HepG2 (cell line): ENCODE data around the gene PADI1. TPM values are rescaled to one million over a fixed set of nuclear protein-coding genes. Genes with fewer than 3 reads are reported as not detected.

ENCODE experiments used
- ATAC-seq: fragments of 200-7000 bp; cut with Tn5 transposase; 3 replicates; pipeline ENCODE4 v1.9.1; 2020; ENCODE audit warnings: mild to moderate bottlenecking, moderate library complexity
- BruUV-seq: library from RNA; stranded (reverse); fragments of 400-500 nt; replicated peaks from 2 replicates; lab custom pipeline; 2021; lab: Mats Ljungman, UMichigan
- CTCF ChIA-PET: fragments of 300-600 bp; formaldehyde crosslinking; extraction: SDS; loops from one replicate; lab custom pipeline; 2021; ENCODE audit warnings: low total read pairs, inconsistent platforms, low intra/inter-chr PET ratio; lab: Yijun Ruan, JAX
- POLR2A ChIA-PET: fragments of 350-600 bp; sonication (Branson Sonifier 250); formaldehyde crosslinking; loops from one replicate; lab custom pipeline; 2020; ENCODE audit warnings: antibody characterized with exemption, inconsistent platforms; lab: Yijun Ruan, JAX
- DNase-seq: peaks from one replicate; pipeline ENCODE4 v3.0.0-alpha.2; 2015; ENCODE audit warnings: low spot score
- FAIRE-seq: peaks from 3 replicates; lab custom pipeline; 2011; peaks lifted over from hg19 to GRCh38; lab: Jason Lieb, UNC
- H2AFZ ChIP-seq: one replicate; pipeline ENCODE4 v1.6.1; 2011; ENCODE audit warnings: low read length, inconsistent platforms
- H3K27ac ChIP-seq: fragments of 300-600 bp; 3 replicates; pipeline ENCODE4 v1.8.0; 2011; ENCODE audit warnings: mixed run types, mild to moderate bottlenecking, mixed read lengths, low read length, inconsistent platforms; ENCODE audit not compliant: insufficient read depth; ENCODE audit errors: extremely low read length
- H3K27me3 ChIP-seq, 2 experiments: fragments of 200-600 bp in 1 of 2; 2 replicates in 1 of 2; 3 replicates in 1 of 2; pipeline versions ENCODE4 v1.6.0 to v1.8.0; 2011; ENCODE audit warnings: low read length in 2 of 2, mild to moderate bottlenecking in 2 of 2, moderate library complexity in 2 of 2, inconsistent platforms in 1 of 2; ENCODE audit not compliant: insufficient read depth in 2 of 2, control insufficient read depth in 1 of 2
- H3K36me3 ChIP-seq, 2 experiments: fragments of 200-600 bp in 1 of 2; replicated peaks in 1 of 2; 2 replicates in 1 of 2; 3 replicates in 1 of 2; pipeline versions ENCODE4 v1.5.1 to v1.8.0; 2011; ENCODE audit warnings: low read length in 2 of 2, inconsistent platforms in 1 of 2; ENCODE audit not compliant: insufficient read depth in 2 of 2, control insufficient read depth in 1 of 2
- H3K4me1 ChIP-seq: 2 replicates; pipeline ENCODE4 v1.5.1; 2012; ENCODE audit warnings: low read length, inconsistent platforms; ENCODE audit not compliant: insufficient read depth
- H3K4me2 ChIP-seq: 2 replicates; pipeline ENCODE4 v1.6.0; 2011; ENCODE audit warnings: low read depth, low read length, inconsistent platforms
- H3K4me3 ChIP-seq, 3 experiments: fragments of 200-600 bp in 1 of 3; sonication (generic), shearing (Covaris generic) in 1 of 3; replicated peaks in 1 of 3; 2 replicates each; pipeline ENCODE4 v1.5.1; 2011 to 2016; ENCODE audit warnings: low read length in 3 of 3, inconsistent platforms in 2 of 3, low read depth in 2 of 3, mild to moderate bottlenecking in 2 of 3, control low read depth in 1 of 3, mixed read lengths in 1 of 3; ENCODE audit not compliant: insufficient read depth in 1 of 3
- H3K79me2 ChIP-seq: one replicate; pipeline ENCODE4 v1.6.1; 2011; ENCODE audit warnings: low read length, inconsistent platforms; ENCODE audit not compliant: insufficient read depth
- H3K9ac ChIP-seq: 2 replicates; pipeline ENCODE4 v1.6.0; 2011; ENCODE audit warnings: mild to moderate bottlenecking, low read depth, low read length, inconsistent platforms; ENCODE audit not compliant: insufficient read depth
- H3K9me3 ChIP-seq: 2 replicates; pipeline ENCODE4 v1.5.1; 2012; ENCODE audit warnings: mild to moderate bottlenecking, low read length
- H4K20me1 ChIP-seq: 2 replicates; pipeline ENCODE4 v1.6.0; 2011; ENCODE audit warnings: inconsistent platforms, mild to moderate bottlenecking, low read length, moderate library complexity; ENCODE audit not compliant: insufficient read depth
- AGO1 ChIP-seq: fragments of 200-400 bp; formaldehyde crosslinking; IDR thresholded peaks from 2 replicates; pipeline ENCODE4 v1.6.1; 2017; ENCODE audit warnings: mild to moderate bottlenecking, low read depth, low read length, moderate library complexity; ENCODE audit not compliant: poor library complexity, severe bottlenecking
- GPN1 ChIP-seq: sonication (generic); formaldehyde crosslinking; IDR thresholded peaks from 2 replicates; pipeline ENCODE4 v1.5.1; 2020; ENCODE audit warnings: missing genetic modification reagents, borderline replicate concordance
- HES4 ChIP-seq: sonication (generic); formaldehyde crosslinking; IDR thresholded peaks from 2 replicates; pipeline ENCODE4 v1.9.0; 2021; ENCODE audit warnings: mild to moderate bottlenecking, missing genetic modification reagents, borderline replicate concordance
- KDM6A ChIP-seq: IDR thresholded peaks from 2 replicates; pipeline ENCODE4 v1.6.1; 2016; ENCODE audit warnings: low read depth
- NONO ChIP-seq, 2 experiments: fragments of 450-650 bp in 1 of 2; sonication (generic) in 1 of 2; formaldehyde crosslinking in 1 of 2; IDR thresholded peaks in 1 of 2; conservative IDR thresholded peaks in 1 of 2; 2 replicates each; pipeline versions ENCODE4 v1.6.1 to v1.8.0; 2017 to 2022; ENCODE audit warnings: mild to moderate bottlenecking in 1 of 2, missing genetic modification reagents in 1 of 2, moderate library complexity in 1 of 2
- PRMT3 ChIP-seq: sonication (generic); formaldehyde crosslinking; IDR thresholded peaks from 2 replicates; pipeline ENCODE4 v1.8.1; 2022; ENCODE audit warnings: low read depth, mild to moderate bottlenecking, moderate library complexity, missing genetic modification reagents, borderline replicate concordance
- ZKSCAN5 ChIP-seq: sonication (generic); formaldehyde crosslinking; IDR thresholded peaks from 2 replicates; pipeline ENCODE4 v1.5.1; 2020; ENCODE audit warnings: mild to moderate bottlenecking, missing genetic modification reagents
- ZNF326 ChIP-seq: sonication (generic); formaldehyde crosslinking; IDR thresholded peaks from 2 replicates; pipeline ENCODE4 v1.4.0; 2020; ENCODE audit warnings: missing genetic modification reagents, borderline replicate concordance
- ZNF460 ChIP-seq: sonication (generic); formaldehyde crosslinking; IDR thresholded peaks from 2 replicates; pipeline ENCODE4 v1.5.1; 2020; ENCODE audit warnings: missing genetic modification reagents, mild to moderate bottlenecking, borderline replicate concordance
- ZNF547 ChIP-seq: sonication (generic); formaldehyde crosslinking; IDR thresholded peaks from 2 replicates; pipeline ENCODE4 v1.5.1; 2020; ENCODE audit warnings: mild to moderate bottlenecking, missing genetic modification reagents
- WGBS: methylation state at CpG from one replicate; pipeline ENCODE4 v1.1.6; 2017; ENCODE audit warnings: low lambda C conversion rate; 5-methylcytosine and 5-hydroxymethylcytosine counted together
- in situ Hi-C: cut with HindIII; loops from 2 replicates; pipeline ENCODE4 v1.10.0; 2017; ENCODE audit warnings: low pct_unique_long_range_greater_than_20kb; ENCODE audit not compliant: extremely low pct_ligation_motif_present
- intact Hi-C: fragments of 100-400 bp; cut with micrococcal nuclease; formaldehyde crosslinking; loops from one replicate; pipeline ENCODE4 v1.10.0; 2022; ENCODE audit not compliant: unreplicated experiment
- polyA plus RNA-seq, 8 experiments: library from polyadenylated mRNA; depleted of rRNA in 3 of 8; stranded (reverse) in 7 of 8; unstranded in 1 of 8; fragments of >200 nt; fragmentation: Illumina TruSeq in 4 of 8; extraction: Trizol in 4 of 8; gene quantifications; 2 replicates each; pipeline versions ENCODE4 v1.2.1 to v1.2.3, GENCODE V29; 2011 to 2016; ENCODE audit warnings: low read depth in 4 of 8, missing spikeins in 1 of 8, mixed read lengths in 1 of 8; ENCODE audit not compliant: insufficient read depth in 1 of 8
- total RNA-seq, 5 experiments: library from RNA; depleted of rRNA; stranded (reverse); fragments of >200 nt; fragmentation: Illumina TruSeq; extraction: Trizol; gene quantifications; 2 replicates each; pipeline ENCODE4 v1.2.3, GENCODE V29; 2016; ENCODE audit warnings: low read depth in 1 of 5
- TF ChIP-seq, protein P1 (sequence below): sonication (generic); formaldehyde crosslinking; IDR thresholded peaks from 2 replicates; pipeline ENCODE4 v1.5.0; 2020; ENCODE audit warnings: mild to moderate bottlenecking, missing genetic modification reagents
- TF ChIP-seq, protein P2 (sequence below): sonication (generic); formaldehyde crosslinking; IDR thresholded peaks from 2 replicates; pipeline ENCODE4 v1.4.0; 2020; ENCODE audit warnings: missing genetic modification reagents
- TF ChIP-seq, protein P3 (sequence below): sonication (generic); formaldehyde crosslinking; IDR thresholded peaks from 2 replicates; pipeline ENCODE4 v1.4.0; 2020; ENCODE audit warnings: mild to moderate bottlenecking, missing genetic modification reagents
- TF ChIP-seq, protein P4 (sequence below): sonication (generic); formaldehyde crosslinking; IDR thresholded peaks from 2 replicates; pipeline ENCODE4 v1.4.0; 2020; ENCODE audit warnings: missing genetic modification reagents
- TF ChIP-seq, protein P5 (sequence below): sonication (generic); formaldehyde crosslinking; IDR thresholded peaks from 2 replicates; pipeline ENCODE4 v1.5.1; 2020; ENCODE audit warnings: missing genetic modification reagents, mild to moderate bottlenecking, borderline replicate concordance

Gene PADI1
- total and polyA plus RNA-seq, 2 of the 13 experiments (the other 11 are each of a cell fraction or from before 2014, with no cell fraction given): not detected

DNA sequence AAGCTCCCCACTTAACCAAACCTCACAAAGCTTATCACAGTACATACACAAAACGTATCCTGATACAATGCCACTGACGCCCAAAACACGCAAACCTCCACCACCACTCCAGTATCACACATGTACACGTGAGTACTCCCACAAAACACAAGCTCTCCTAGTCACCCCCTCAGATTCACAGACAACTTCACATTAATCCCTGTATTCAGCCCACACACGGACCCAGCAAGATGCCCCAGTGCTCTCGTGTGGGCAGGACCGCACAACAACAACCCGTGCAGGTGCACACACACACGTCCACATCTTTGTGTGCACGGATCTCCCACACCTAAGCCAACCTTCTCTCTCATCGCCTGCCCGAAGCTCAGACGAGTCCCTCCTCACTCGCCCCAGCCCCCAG lies 17.6 kb downstream of the PADI1 start:
- Histone ChIP-seq H3K9ac (no peak overlapping the region), H3K4me3 (no peak overlapping the region), H3K27me3 (peaks cover 1 to 21% of the 10 kb centered on the region in 2 experiments; a peak in 4 of 5 replicates), H3K27ac (no peak overlapping the region), H2AFZ (no peak overlapping the region), H4K20me1 (peaks cover 3% of the 10 kb centered on the region; the same call in 1 of the 2 replicates), H3K4me2 (no peak overlapping the region), H3K79me2 (no peaks in the 10 kb centered on the region), H3K9me3 (no peaks in the 10 kb centered on the region), H3K36me3 (no peaks in the 10 kb centered on the region), H3K4me1 (no peaks in the 10 kb centered on the region)
- FAIRE-seq: no peak
- ATAC-seq: no peak
- BruUV-seq: no TSS peak
- in situ Hi-C loops: no loop called here
- intact Hi-C loops: no loop called here
- POLR2A ChIA-PET: no interaction called here
- TF ChIP-seq GPN1 (CRISPR knock-in tag) (no peak), ZKSCAN5 (CRISPR knock-in tag) (no peak), ZNF460 (CRISPR knock-in tag) (no peak), AGO1 (no peak), HES4 (CRISPR knock-in tag) (no peak), NONO (IDR thresholded peaks at IDR 0.05) (no peak), NONO (CRISPR knock-in tag; conservative IDR thresholded peaks at IDR 0.05) (no peak), ZNF547 (no peak), PRMT3 (CRISPR knock-in tag) (no peak), ZNF326 (no peak), KDM6A (CRISPR knock-in tag) (no peak)
- TF ChIP-seq, protein P1, sequence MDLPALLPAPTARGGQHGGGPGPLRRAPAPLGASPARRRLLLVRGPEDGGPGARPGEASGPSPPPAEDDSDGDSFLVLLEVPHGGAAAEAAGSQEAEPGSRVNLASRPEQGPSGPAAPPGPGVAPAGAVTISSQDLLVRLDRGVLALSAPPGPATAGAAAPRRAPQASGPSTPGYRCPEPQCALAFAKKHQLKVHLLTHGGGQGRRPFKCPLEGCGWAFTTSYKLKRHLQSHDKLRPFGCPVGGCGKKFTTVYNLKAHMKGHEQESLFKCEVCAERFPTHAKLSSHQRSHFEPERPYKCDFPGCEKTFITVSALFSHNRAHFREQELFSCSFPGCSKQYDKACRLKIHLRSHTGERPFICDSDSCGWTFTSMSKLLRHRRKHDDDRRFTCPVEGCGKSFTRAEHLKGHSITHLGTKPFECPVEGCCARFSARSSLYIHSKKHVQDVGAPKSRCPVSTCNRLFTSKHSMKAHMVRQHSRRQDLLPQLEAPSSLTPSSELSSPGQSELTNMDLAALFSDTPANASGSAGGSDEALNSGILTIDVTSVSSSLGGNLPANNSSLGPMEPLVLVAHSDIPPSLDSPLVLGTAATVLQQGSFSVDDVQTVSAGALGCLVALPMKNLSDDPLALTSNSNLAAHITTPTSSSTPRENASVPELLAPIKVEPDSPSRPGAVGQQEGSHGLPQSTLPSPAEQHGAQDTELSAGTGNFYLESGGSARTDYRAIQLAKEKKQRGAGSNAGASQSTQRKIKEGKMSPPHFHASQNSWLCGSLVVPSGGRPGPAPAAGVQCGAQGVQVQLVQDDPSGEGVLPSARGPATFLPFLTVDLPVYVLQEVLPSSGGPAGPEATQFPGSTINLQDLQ: no peak
- TF ChIP-seq, protein P2, sequence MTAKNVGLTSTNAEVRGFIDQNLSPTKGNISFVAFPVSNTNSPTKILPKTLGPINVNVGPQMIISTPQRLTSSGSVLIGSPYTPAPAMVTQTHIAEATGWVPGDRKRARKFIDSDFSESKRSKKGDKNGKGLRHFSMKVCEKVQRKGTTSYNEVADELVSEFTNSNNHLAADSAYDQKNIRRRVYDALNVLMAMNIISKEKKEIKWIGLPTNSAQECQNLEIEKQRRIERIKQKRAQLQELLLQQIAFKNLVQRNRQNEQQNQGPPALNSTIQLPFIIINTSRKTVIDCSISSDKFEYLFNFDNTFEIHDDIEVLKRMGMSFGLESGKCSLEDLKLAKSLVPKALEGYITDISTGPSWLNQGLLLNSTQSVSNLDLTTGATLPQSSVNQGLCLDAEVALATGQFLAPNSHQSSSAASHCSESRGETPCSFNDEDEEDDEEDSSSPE (CRISPR knock-in tag): no peak
- TF ChIP-seq, protein P3, sequence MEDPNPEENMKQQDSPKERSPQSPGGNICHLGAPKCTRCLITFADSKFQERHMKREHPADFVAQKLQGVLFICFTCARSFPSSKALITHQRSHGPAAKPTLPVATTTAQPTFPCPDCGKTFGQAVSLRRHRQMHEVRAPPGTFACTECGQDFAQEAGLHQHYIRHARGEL (CRISPR knock-in tag): no peak
- TF ChIP-seq, protein P4, sequence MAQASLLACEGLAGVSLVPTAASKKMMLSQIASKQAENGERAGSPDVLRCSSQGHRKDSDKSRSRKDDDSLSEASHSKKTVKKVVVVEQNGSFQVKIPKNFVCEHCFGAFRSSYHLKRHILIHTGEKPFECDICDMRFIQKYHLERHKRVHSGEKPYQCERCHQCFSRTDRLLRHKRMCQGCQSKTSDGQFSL (CRISPR knock-in tag): no peak
- TF ChIP-seq, protein P5, sequence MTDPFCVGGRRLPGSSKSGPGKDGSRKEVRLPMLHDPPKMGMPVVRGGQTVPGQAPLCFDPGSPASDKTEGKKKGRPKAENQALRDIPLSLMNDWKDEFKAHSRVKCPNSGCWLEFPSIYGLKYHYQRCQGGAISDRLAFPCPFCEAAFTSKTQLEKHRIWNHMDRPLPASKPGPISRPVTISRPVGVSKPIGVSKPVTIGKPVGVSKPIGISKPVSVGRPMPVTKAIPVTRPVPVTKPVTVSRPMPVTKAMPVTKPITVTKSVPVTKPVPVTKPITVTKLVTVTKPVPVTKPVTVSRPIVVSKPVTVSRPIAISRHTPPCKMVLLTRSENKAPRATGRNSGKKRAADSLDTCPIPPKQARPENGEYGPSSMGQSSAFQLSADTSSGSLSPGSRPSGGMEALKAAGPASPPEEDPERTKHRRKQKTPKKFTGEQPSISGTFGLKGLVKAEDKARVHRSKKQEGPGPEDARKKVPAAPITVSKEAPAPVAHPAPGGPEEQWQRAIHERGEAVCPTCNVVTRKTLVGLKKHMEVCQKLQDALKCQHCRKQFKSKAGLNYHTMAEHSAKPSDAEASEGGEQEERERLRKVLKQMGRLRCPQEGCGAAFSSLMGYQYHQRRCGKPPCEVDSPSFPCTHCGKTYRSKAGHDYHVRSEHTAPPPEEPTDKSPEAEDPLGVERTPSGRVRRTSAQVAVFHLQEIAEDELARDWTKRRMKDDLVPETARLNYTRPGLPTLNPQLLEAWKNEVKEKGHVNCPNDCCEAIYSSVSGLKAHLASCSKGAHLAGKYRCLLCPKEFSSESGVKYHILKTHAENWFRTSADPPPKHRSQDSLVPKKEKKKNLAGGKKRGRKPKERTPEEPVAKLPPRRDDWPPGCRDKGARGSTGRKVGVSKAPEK: no peak
- DNase-seq: no peak
- WGBS: 17% methylated on average over 14 of the region's 14 CpGs
- CTCF ChIA-PET: no interaction called here
